H1 (cell line): ENCODE results near the gene FRMD4B. TPM values are rescaled to one million over a fixed set of nuclear protein-coding genes. Genes with fewer than 3 reads are reported as not detected.

Experiments
- CTCF ChIA-PET: fragments of 300-600 bp; sonication (Branson Sonifier 250); formaldehyde crosslinking; loops from one replicate; lab custom pipeline; 2021; ENCODE audit not compliant: partially characterized antibody; lab: Charles Lee
- POLR2A ChIA-PET: fragments of 300-600 bp; sonication (Branson Sonifier 250); formaldehyde crosslinking; loops from one replicate; lab custom pipeline; 2021; ENCODE audit warnings: inconsistent platforms; ENCODE audit not compliant: partially characterized antibody; lab: Charles Lee
- DNase-seq, 2 experiments: peaks; one replicate each; pipeline versions ENCODE4 v3.0.0 to v3.0.0-alpha.2; 2010 to 2022; ENCODE audit warnings: low spot score in 2 of 2, low read depth in 1 of 2, mixed read lengths in 1 of 2
- FAIRE-seq: peaks from 2 replicates; lab custom pipeline; 2011; peaks lifted over from hg19 to GRCh38; lab: Jason Lieb, UNC
- H2AFZ ChIP-seq: 2 replicates; pipeline ENCODE4 v1.8.1; 2012; ENCODE audit warnings: low read length, inconsistent platforms
- H2AK5ac ChIP-seq: 2 replicates; pipeline ENCODE4 v1.6.1; 2013; ENCODE audit warnings: low read depth, low read length
- H2BK120ac ChIP-seq: replicated peaks from 2 replicates; pipeline ENCODE3; 2013; ENCODE audit warnings: low read depth, low read length, inconsistent platforms
- H2BK12ac ChIP-seq: 2 replicates; pipeline ENCODE4 v1.6.1; 2013; ENCODE audit warnings: low read depth, low read length
- H2BK15ac ChIP-seq: 2 replicates; pipeline ENCODE4 v1.6.1; 2013; ENCODE audit warnings: low read length
- H2BK20ac ChIP-seq: 2 replicates; pipeline ENCODE4 v1.6.1; 2013; ENCODE audit warnings: low read length
- H2BK5ac ChIP-seq: 2 replicates; pipeline ENCODE4 v1.6.1; 2013; ENCODE audit warnings: low read depth, low read length
- H3K14ac ChIP-seq: 2 replicates; pipeline ENCODE4 v1.6.1; 2013; ENCODE audit warnings: inconsistent platforms; ENCODE audit not compliant: insufficient read length
- H3K18ac ChIP-seq: 2 replicates; pipeline ENCODE4 v1.6.1; 2013; ENCODE audit warnings: low read length; ENCODE audit errors: extremely low read depth
- H3K23ac ChIP-seq: 2 replicates; pipeline ENCODE4 v1.6.1; 2013; ENCODE audit warnings: inconsistent platforms; ENCODE audit not compliant: insufficient read length
- H3K23me2 ChIP-seq: 2 replicates; pipeline ENCODE4 v1.6.1; 2013; ENCODE audit warnings: low read depth, low read length
- H3K27ac ChIP-seq: 2 replicates; pipeline ENCODE4 v1.6.1; 2011; ENCODE audit warnings: low read depth, low read length, inconsistent platforms
- H3K27me3 ChIP-seq, 4 experiments: replicated peaks in 1 of 4; 1 replicate in 1 of 4; 2 replicates in 3 of 4; pipeline versions ENCODE4 v1.6.1 to v1.8.1; 2011 to 2013; ENCODE audit warnings: low read length in 3 of 4, mild to moderate bottlenecking in 3 of 4, inconsistent platforms in 2 of 4, mixed read lengths in 2 of 4, moderate library complexity in 1 of 4; ENCODE audit not compliant: control insufficient read depth in 3 of 4, insufficient read depth in 3 of 4; ENCODE audit errors: extremely low read depth in 1 of 4
- H3K36me3 ChIP-seq, 4 experiments: 2 replicates each; pipeline versions ENCODE4 v1.6.1 to v1.8.1; 2011 to 2013; ENCODE audit warnings: mild to moderate bottlenecking in 4 of 4, low read length in 3 of 4, moderate library complexity in 2 of 4, control low read depth in 1 of 4, inconsistent platforms in 1 of 4; ENCODE audit not compliant: insufficient read depth in 4 of 4, control insufficient read depth in 2 of 4
- H3K4ac ChIP-seq: replicated peaks from 2 replicates; pipeline ENCODE3; 2013; ENCODE audit warnings: low read length, low read depth, mixed read lengths, inconsistent platforms; ENCODE audit not compliant: insufficient read length
- H3K4me1 ChIP-seq, 4 experiments: replicated peaks in 1 of 4; 1 replicate in 1 of 4; 2 replicates in 3 of 4; pipeline versions ENCODE4 v1.6.1 to v1.8.1; 2011 to 2013; ENCODE audit warnings: low read length in 3 of 4, inconsistent platforms in 2 of 4, mixed read lengths in 1 of 4; ENCODE audit not compliant: insufficient read depth in 4 of 4, control insufficient read depth in 3 of 4
- H3K4me2 ChIP-seq, 2 experiments: 2 replicates each; pipeline versions ENCODE4 v1.6.1 to v1.8.1; 2011 to 2013; ENCODE audit warnings: low read depth in 2 of 2, low read length in 2 of 2, control low read depth in 1 of 2, inconsistent platforms in 1 of 2, mild to moderate bottlenecking in 1 of 2; ENCODE audit not compliant: insufficient read depth in 1 of 2
- H3K4me3 ChIP-seq, 4 experiments: fragments of 200-600, 300-600 bp in 1 of 4; sonication (generic), shearing (Covaris generic), sonication (Bioruptor Twin) in 1 of 4; 2 replicates each; pipeline versions ENCODE4 v1.5.1 to v1.8.1; 2011 to 2016; ENCODE audit warnings: low read length in 4 of 4, low read depth in 3 of 4, control low read depth in 2 of 4, inconsistent platforms in 2 of 4, mild to moderate bottlenecking in 2 of 4, mixed read lengths in 1 of 4, moderate library complexity in 1 of 4; ENCODE audit not compliant: insufficient read depth in 2 of 4; ENCODE audit errors: extremely low read depth in 1 of 4
- H3K56ac ChIP-seq: replicated peaks from 2 replicates; pipeline ENCODE3; 2013; ENCODE audit warnings: low read depth, mild to moderate bottlenecking, mixed read lengths, low read length, inconsistent platforms; ENCODE audit not compliant: insufficient read length
- H3K79me1 ChIP-seq: 2 replicates; pipeline ENCODE4 v1.6.1; 2013; ENCODE audit warnings: low read depth, low read length, control low read depth
- H3K79me2 ChIP-seq, 2 experiments: 2 replicates each; pipeline versions ENCODE4 v1.6.1 to v1.8.1; 2012 to 2013; ENCODE audit warnings: low read length in 2 of 2, mild to moderate bottlenecking in 2 of 2, inconsistent platforms in 1 of 2; ENCODE audit not compliant: insufficient read depth in 2 of 2, control insufficient read depth in 1 of 2
- H3K9ac ChIP-seq, 4 experiments: replicated peaks in 1 of 4; 1 replicate in 1 of 4; 2 replicates in 3 of 4; pipeline versions ENCODE4 v1.6.1 to v1.8.1; 2011 to 2013; ENCODE audit warnings: low read depth in 3 of 4, low read length in 3 of 4, control low read depth in 2 of 4, mild to moderate bottlenecking in 2 of 4, moderate library complexity in 2 of 4, inconsistent platforms in 1 of 4; ENCODE audit errors: extremely low read depth in 1 of 4
- H3K9me3 ChIP-seq, 2 experiments: 2 replicates each; pipeline versions ENCODE4 v1.6.1 to v1.8.1; 2012 to 2013; ENCODE audit warnings: mild to moderate bottlenecking in 2 of 2, moderate library complexity in 2 of 2, control low read depth in 1 of 2, inconsistent platforms in 1 of 2, low read depth in 1 of 2, low read length in 1 of 2, mixed read lengths in 1 of 2; ENCODE audit not compliant: insufficient read depth in 2 of 2
- H4K20me1 ChIP-seq, 2 experiments: replicated peaks in 1 of 2; 2 replicates each; pipeline versions ENCODE3 to v1.8.1; 2011 to 2013; ENCODE audit warnings: inconsistent platforms in 2 of 2, low read length in 2 of 2, mild to moderate bottlenecking in 1 of 2; ENCODE audit not compliant: insufficient read depth in 2 of 2, control insufficient read depth in 1 of 2
- H4K5ac ChIP-seq: 2 replicates; pipeline ENCODE4 v1.6.1; 2013; ENCODE audit warnings: low read length, low read depth, mixed read lengths, inconsistent platforms; ENCODE audit not compliant: insufficient read length
- H4K8ac ChIP-seq: 2 replicates; pipeline ENCODE4 v1.8.0; 2013; ENCODE audit warnings: mild to moderate bottlenecking, moderate library complexity, low read length, inconsistent platforms; ENCODE audit not compliant: insufficient read depth; ENCODE audit errors: extremely low read depth
- H4K91ac ChIP-seq: replicated peaks from 2 replicates; pipeline ENCODE3; 2013; ENCODE audit warnings: low read length, mixed read lengths, inconsistent platforms; ENCODE audit not compliant: insufficient read length
- ASH2L ChIP-seq: fragments of 200-600, 300-600 bp; sonication (generic); IDR thresholded peaks from one replicate; pipeline ENCODE4 v1.7.1; 2017; ENCODE audit warnings: low read length
- GTF2F1 ChIP-seq: IDR thresholded peaks from 2 replicates; pipeline ENCODE4 v1.6.1; 2012; ENCODE audit warnings: low read depth, low read length, improper control_type of control experiment, borderline replicate concordance
- KDM1A ChIP-seq: fragments of 200-600, 300-600 bp; sonication (generic); IDR thresholded peaks from 2 replicates; pipeline ENCODE4 v1.7.1; 2016; ENCODE audit warnings: mild to moderate bottlenecking, low read length, borderline replicate concordance
- MAX ChIP-seq: IDR thresholded peaks from 2 replicates; pipeline ENCODE4 v1.6.1; 2012; ENCODE audit warnings: inconsistent platforms
- NRF1 ChIP-seq: IDR thresholded peaks from 2 replicates; pipeline ENCODE4 v1.6.1; 2011; ENCODE audit warnings: mild to moderate bottlenecking, low read depth, low read length, improper control_type of control experiment
- PHF8 ChIP-seq: fragments of 200-600 bp; sonication (generic); conservative IDR thresholded peaks from 2 replicates; pipeline ENCODE4 v1.7.1; 2012; ENCODE audit warnings: low read depth, mild to moderate bottlenecking, inconsistent platforms, low read length, moderate library complexity
- POLR2AphosphoS5 ChIP-seq: IDR thresholded peaks from 2 replicates; pipeline ENCODE4 v1.6.1; 2011; ENCODE audit warnings: low read depth, low read length
- RFX5 ChIP-seq: IDR thresholded peaks from 2 replicates; pipeline ENCODE4 v1.6.1; 2011; ENCODE audit warnings: low read depth, low read length, improper control_type of control experiment, borderline replicate concordance
- RXRA ChIP-seq: IDR thresholded peaks from 2 replicates; pipeline ENCODE4 v1.6.1; 2011; ENCODE audit warnings: low read depth, mild to moderate bottlenecking, low read length, moderate library complexity; ENCODE audit not compliant: insufficient read depth
- SIX5 ChIP-seq: IDR thresholded peaks from 2 replicates; pipeline ENCODE4 v1.6.1; 2011; ENCODE audit warnings: mild to moderate bottlenecking, low read depth, low read length
- SP1 ChIP-seq: IDR thresholded peaks from 2 replicates; pipeline ENCODE4 v1.6.1; 2011; ENCODE audit warnings: low read depth, low read length
- YY1 ChIP-seq: IDR thresholded peaks from 2 replicates; pipeline ENCODE4 v1.6.1; 2011; ENCODE audit warnings: low read depth, mild to moderate bottlenecking, low read length
- WGBS, 2 experiments: shearing (Covaris generic) in 1 of 2; methylation state at CpG; one replicate each; pipeline versions ENCODE4 v1.1.6 to v1.1.7; 2013 to 2015; ENCODE audit warnings: low lambda C conversion rate in 2 of 2, mixed read lengths in 2 of 2, inconsistent platforms in 1 of 2, low coverage in 1 of 2, missing lambda C conversion rate in 1 of 2; ENCODE audit not compliant: insufficient replicate concordance in 2 of 2, insufficient coverage in 1 of 2, insufficient read length in 1 of 2; ENCODE audit errors: extremely low coverage in 1 of 2, missing lambda C conversion rate in 1 of 2; 5-methylcytosine and 5-hydroxymethylcytosine counted together
- polyA plus RNA-seq, 7 experiments: library from polyadenylated mRNA; depleted of rRNA in 3 of 7; stranded (reverse) in 5 of 7; unstranded in 2 of 7; fragments of >200 nt in 5 of 7; fragments of 200-250 nt in 2 of 7; gene quantifications; 1 replicate in 5 of 7; 2 replicates in 1 of 7; 4 replicates in 1 of 7; pipeline versions ENCODE4 v1.2.1 to v1.2.3, GENCODE V29; 2011 to 2013; ENCODE audit warnings: missing spikeins in 2 of 7, mixed read lengths in 2 of 7
- total RNA-seq: library from RNA; stranded (reverse); fragmentation: NEBNext Ultra II Directional; extraction: Animal tissue kit (Norgen Biotek cat#: 25700); gene quantifications from 2 replicates; pipeline ENCODE4 v1.2.1, GENCODE V29; 2021

Gene FRMD4B
- total and polyA plus RNA-seq, 2 of the 8 experiments (the other 6 are each of a cell fraction or from before 2014, with no cell fraction given) = 2.7 to 7.2 TPM

GRCh38 chr3:69240651-69241568 lies 145.0 kb downstream of the FRMD4B start:
- Histone ChIP-seq H2AFZ (no peak overlapping the region), H2BK15ac (no peak overlapping the region), H2AK5ac (no peak overlapping the region), H3K23ac (no peak overlapping the region), H3K79me1 (no peaks in the 10 kb centered on the region), H4K91ac (no peak overlapping the region), H3K9me3 (no peaks in the 10 kb centered on the region), H2BK120ac (no peak overlapping the region), H3K4me3 (no peak overlapping the region), H3K36me3 (no peaks in the 10 kb centered on the region), H2BK5ac (no peak overlapping the region), H3K27ac (no peak overlapping the region), H3K4ac (no peak overlapping the region), H3K79me2 (no peaks in the 10 kb centered on the region), H3K27me3 (peaks cover 0 to 2% (median 0%) of the 10 kb centered on the region in 4 experiments; a peak in 3 of 7 replicates), H2BK20ac (no peak overlapping the region), H3K14ac (no peak overlapping the region), H4K8ac (no peak overlapping the region), H3K18ac (no peak overlapping the region), H3K4me1 (peaks cover 5 to 26% (median 17%) of the 10 kb centered on the region in 4 experiments; a peak in 5 of 7 replicates), H4K5ac (no peak overlapping the region), H3K9ac (no peak overlapping the region), H2BK12ac (no peak overlapping the region), H4K20me1 (no peaks in the 10 kb centered on the region), H3K56ac (no peak overlapping the region), H3K4me2 (peak overlapping the region in 1 of 2 experiments; percentile 6; a peak in 1 of 4 replicates), H3K23me2 (no peaks in the 10 kb centered on the region)
- TF ChIP-seq SIX5 (no peak), GTF2F1 (no peak), POLR2AphosphoS5 (no peak), YY1 (no peak), PHF8 (no peak), RFX5 (no peak), SP1 (no peak), NRF1 (no peak), KDM1A (no peak), ASH2L (no peak), MAX (no peak), RXRA (no peak)
- no peak for FAIRE-seq
- ChIA-PET CTCF (interaction anchor here (0.6 to 0.7 kb wide), 2 partner anchors 66 to 151 kb away, joined by 3 to 4 read pairs; no protein-coding TSS in a partner anchor), POLR2A (no interaction called here)
- DNase-seq = no peak
- 62% methylated on average over 10 of the region's 10 CpGs; no CpG with 5 or more reads in 1 of the 2 experiments for WGBS, 2 experiments
